Right cardiac atrium (tissue), 5 donors: ENCODE results near the gene FHIP2A. TPM values are rescaled to one million over a fixed set of nuclear protein-coding genes. Genes with fewer than 3 reads are reported as not detected.
"Not testable (repeated sequence)": the region's sequence is repeated elsewhere in the genome, so short reads cannot be mapped to it uniquely, and the experiment has no call there.

Experiments
- ATAC-seq, 2 donors: fragments of 200-7000 bp; cut with Tn5 transposase; one replicate each; pipeline versions ENCODE4 v1.8.0 to v1.9.1; 2020; ENCODE audit warnings: moderate library complexity in 2 of 2, mild to moderate bottlenecking in 1 of 2
- DNase-seq, 3 donors: peaks; one replicate each; pipeline ENCODE4 v3.0.0-alpha.2; 2020
- H3K27ac ChIP-seq: one replicate; pipeline ENCODE4 v1.5.1; 2013; ENCODE audit warnings: mild to moderate bottlenecking, low read length, control low read depth, moderate library complexity
- H3K27me3 ChIP-seq: one replicate; pipeline ENCODE4 v1.6.1; 2013; ENCODE audit not compliant: control insufficient read depth, insufficient read depth
- H3K4me1 ChIP-seq: one replicate; pipeline ENCODE4 v1.6.1; 2013; ENCODE audit warnings: low read length; ENCODE audit not compliant: control insufficient read depth, insufficient read depth
- H3K4me3 ChIP-seq: one replicate; pipeline ENCODE4 v1.5.1; 2013; ENCODE audit warnings: low read length, control low read depth
- H3K9me3 ChIP-seq: one replicate; pipeline ENCODE4 v1.6.1; 2013; ENCODE audit warnings: low read length; ENCODE audit not compliant: control insufficient read depth
- WGBS: extraction: QIAGEN DNeasy Blood & Tissue Kit; methylation state at CpG from one replicate; pipeline ENCODE4 v1.1.7; 2013; 5-methylcytosine and 5-hydroxymethylcytosine counted together
- intact Hi-C, 4 donors: fragments of 100-400 bp; cut with DNase I; formaldehyde crosslinking; loops; one replicate each; pipeline versions ENCODE4 v1.11.0 to v1.14.0; 2022 to 2023
- polyA plus RNA-seq: library from polyadenylated mRNA; stranded (reverse); fragments of 200-250 nt; gene quantifications from one replicate; pipeline ENCODE4 v1.2.3, GENCODE V29; 2013
- total RNA-seq, 4 donors: library from RNA; stranded (reverse); fragmentation: NEBNext Ultra II Directional; extraction: Animal tissue kit (Norgen Biotek cat#: 25700); gene quantifications; one replicate each; pipeline ENCODE4 v1.2.1, GENCODE V29; 2021
- donor health status: healthy with polysubstance abuse.
- donor health status: DM: no; HTN: yes; CAD: no.
- donor health status: DM: no; HTN: no; CAD: no.
- donor health status: DM: no; HTN: yes; CAD: no; lungs with severe emphysema.
- donor health status: DM: yes; HTN: yes; CAD: no.

FHIP2A gene
- total and polyA plus RNA-seq, 5 donors = 7.3 to 30.2 (median 27.5) TPM

DNA sequence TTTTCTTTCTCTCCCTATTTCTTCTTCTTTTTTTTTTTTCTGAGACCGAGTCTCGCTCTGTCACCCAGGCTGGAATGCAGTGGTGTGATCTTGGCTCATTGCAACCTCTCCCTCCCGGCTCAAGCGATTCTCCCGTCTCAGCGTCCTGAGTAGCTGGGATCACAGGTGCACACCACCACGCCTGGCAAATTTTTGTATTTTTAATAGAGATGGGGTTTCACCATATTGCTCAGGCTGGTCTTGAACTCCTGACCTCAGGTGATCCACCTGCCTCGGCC, 35.6 kb downstream of the FHIP2A start:
- 90% methylated on average over 8 of the region's 8 CpGs for WGBS
- H3K4me3 ChIP-seq, DNase-seq, H3K4me1 ChIP-seq, ATAC-seq, H3K9me3 ChIP-seq, intact Hi-C loops, H3K27me3 ChIP-seq, H3K27ac ChIP-seq: not testable (repeated sequence)

DNA sequence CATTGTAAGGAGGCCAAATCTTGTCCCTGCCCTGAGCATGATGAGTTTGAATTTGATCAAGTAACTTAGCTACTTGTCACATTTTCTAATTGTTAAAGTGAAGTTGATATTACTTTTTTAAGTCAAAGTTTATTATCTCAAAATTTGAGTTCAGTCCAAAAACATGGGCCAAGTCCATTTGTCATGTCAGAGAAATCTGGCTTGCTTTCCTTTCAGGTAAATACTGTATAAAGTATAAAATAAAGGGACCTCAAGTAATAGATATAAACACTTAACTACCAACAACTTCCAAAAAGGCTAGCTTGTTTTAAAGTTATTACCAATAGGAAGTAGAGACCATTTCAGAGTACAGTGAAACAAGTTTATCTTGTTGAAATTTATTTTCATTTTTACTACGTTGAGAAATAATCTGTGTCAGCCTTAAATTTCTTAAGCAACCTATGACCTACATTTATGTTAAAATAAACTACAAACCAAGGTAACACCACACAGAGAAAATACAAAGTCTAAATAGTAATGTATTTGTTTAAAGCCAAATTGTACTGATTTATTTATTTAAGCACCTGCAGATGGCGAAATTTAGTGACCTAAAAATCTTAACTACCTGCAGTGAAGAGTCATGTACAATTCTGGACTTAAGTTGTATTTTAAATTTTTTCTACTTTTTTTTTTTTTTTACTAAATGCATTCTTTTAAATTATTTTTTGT, 36.5 kb downstream of the FHIP2A start:
- no peak overlapping the region for H3K27ac ChIP-seq
- ATAC-seq (no peak), DNase-seq (no peak)
- 59% methylated on average over 2 of the region's 2 CpGs for WGBS
- H3K9me3 ChIP-seq = no peaks in the 10 kb centered on the region
- no peaks in the 10 kb centered on the region for H3K27me3 ChIP-seq
- intact Hi-C loops = no loop called here
- H3K4me3 ChIP-seq = no peak overlapping the region
- peaks cover 1% of the 10 kb centered on the region for H3K4me1 ChIP-seq

DNA sequence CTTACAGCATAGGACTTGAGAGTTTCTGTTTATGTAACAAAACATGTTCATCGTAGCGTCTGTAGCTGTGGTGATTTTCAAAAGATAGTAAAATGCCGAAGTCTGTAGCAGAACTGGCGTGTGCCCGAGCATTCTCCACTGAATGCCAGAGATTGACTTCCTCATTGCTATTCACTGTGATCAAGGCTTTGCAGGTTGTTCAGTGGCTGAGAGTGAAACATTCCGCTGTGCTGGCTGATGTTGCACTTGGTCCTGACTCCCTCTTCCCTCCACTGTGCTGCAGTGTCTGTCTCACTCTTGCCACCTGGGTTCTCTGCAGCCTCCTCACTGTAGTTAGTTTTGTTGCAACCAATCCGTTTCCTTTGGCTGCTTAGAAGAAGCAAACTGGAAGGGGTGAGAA, 37.6 kb downstream of the FHIP2A start:
- no peak for ATAC-seq
- H3K4me3 ChIP-seq = no peak overlapping the region
- intact Hi-C loops = no loop called here

DNA sequence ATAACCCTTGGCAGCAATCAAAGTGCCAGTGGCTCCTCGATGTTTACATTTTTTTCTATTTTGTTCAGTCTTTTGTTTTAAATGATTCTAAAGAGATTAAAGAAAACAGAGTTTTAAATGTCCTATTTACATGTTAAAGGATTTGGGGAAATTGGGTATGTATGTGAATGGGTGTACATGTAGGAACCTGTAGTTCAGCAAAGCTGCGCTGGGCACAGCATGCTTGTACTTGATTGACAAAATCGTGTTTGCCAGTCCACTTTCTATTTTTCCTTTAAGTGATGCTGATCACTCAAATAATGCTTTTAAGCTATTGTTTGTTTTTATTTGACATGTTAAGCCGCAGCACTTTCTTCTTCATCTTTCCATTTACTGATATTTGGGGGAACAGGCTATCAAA, 40.9 kb downstream of the FHIP2A start:
- no peak overlapping the region for H3K4me3 ChIP-seq
- WGBS = 88% methylated on average over 4 of the region's 4 CpGs
- H3K27me3 ChIP-seq = no peaks in the 10 kb centered on the region
- intact Hi-C loops = no loop called here
- DNase-seq (no peak), ATAC-seq (no peak)
- no peaks in the 10 kb centered on the region for H3K4me1 ChIP-seq
- no peaks in the 10 kb centered on the region for H3K9me3 ChIP-seq
- H3K27ac ChIP-seq = no peak overlapping the region

More for the DNA sequence above, 37.6 kb downstream of the FHIP2A start:
- peaks cover 1% of the 10 kb centered on the region for H3K4me1 ChIP-seq
- no peak for DNase-seq
- H3K9me3 ChIP-seq = no peaks in the 10 kb centered on the region
- WGBS = 87% methylated on average over 7 of the region's 7 CpGs
- H3K27me3 ChIP-seq = no peaks in the 10 kb centered on the region
- H3K27ac ChIP-seq = no peak overlapping the region

DNA sequence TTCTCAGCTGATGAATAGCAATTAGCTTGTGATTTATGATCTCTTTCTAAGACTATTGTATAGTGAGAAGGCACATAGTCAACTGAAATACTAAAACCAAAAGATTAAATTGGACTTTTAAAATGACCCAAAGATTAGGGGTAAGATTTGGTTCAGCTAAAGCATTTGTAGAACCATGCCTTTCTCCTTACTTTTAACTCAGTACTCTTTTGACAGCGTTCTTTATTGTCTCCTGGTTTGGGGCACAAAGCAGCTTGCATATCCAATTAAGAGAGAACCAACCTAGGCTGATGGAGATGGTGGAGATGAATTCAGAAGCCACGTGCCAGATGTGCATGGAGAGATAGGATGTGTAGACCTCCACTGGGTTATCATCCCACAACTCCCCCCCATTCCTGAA, 45.8 kb downstream of the FHIP2A start:
- intact Hi-C loops = no loop called here
- ATAC-seq = no peak
- Histone ChIP-seq H3K4me3 (no peak overlapping the region), H3K27me3 (no peaks in the 10 kb centered on the region), H3K9me3 (no peaks in the 10 kb centered on the region), H3K27ac (no peak overlapping the region), H3K4me1 (no peaks in the 10 kb centered on the region)
- WGBS = 90% methylated on average over 2 of the region's 2 CpGs
- no peak for DNase-seq

DNA sequence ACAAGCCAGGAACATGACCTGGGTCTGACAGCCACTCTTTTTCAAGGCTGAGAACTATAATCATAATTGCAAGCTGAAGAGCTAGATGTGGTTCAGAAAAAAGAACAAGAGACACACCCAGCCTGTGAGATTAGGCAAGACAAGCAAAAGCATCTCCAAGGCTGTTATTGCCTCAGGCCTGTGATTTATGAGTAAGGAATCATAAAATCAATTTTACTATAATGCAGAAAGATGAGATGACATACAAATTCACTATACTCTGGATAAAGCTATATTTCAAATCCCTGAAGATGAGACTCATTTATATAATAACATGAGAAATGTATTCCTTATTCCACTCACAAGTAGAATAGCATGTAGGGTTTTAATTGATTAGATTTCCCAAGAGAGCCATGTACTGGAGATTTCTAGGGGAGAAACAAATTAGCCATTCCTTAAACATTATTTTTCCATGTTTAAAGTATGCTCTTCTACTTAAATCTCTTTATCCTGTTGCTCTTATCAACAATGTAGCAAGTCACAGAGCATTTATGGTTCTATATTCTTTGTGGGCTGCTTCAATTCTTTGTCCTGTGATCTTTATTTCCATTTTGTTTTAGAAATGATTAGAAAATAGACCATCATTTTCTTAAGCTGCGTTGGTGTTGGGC, 47.4 kb downstream of the FHIP2A start:
- H3K4me3 ChIP-seq = no peak overlapping the region
- H3K27me3 ChIP-seq = no peaks in the 10 kb centered on the region
- H3K9me3 ChIP-seq = no peaks in the 10 kb centered on the region
- intact Hi-C loops = no loop called here
- DNase-seq (no peak), ATAC-seq (no peak)
- no peak overlapping the region for H3K27ac ChIP-seq
- 55% methylated on average over 1 of the region's 1 CpG for WGBS
- H3K4me1 ChIP-seq = no peaks in the 10 kb centered on the region

DNA sequence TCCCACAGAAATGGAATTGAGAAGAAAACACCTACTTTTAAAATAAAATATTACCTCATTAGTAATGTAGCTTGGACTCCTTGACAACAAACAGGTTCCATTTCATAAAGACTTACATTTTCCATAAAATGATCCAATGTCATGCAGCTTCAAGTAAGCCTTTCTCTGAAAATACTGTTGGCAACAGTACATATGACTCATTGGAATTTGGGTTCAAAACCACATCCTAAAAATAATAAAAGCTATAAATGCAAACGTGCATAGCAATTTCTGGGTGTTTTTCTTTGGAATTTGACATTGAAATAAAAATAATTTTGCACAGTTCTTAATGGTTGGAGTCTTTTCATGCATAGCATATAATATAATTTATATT, 47.9 kb downstream of the FHIP2A start:
- WGBS = 6% methylated on average over 1 of the region's 1 CpG
- Histone ChIP-seq H3K4me3 (no peak overlapping the region), H3K27ac (no peak overlapping the region), H3K4me1 (no peaks in the 10 kb centered on the region), H3K27me3 (no peaks in the 10 kb centered on the region), H3K9me3 (no peaks in the 10 kb centered on the region)
- DNase-seq (no peak), ATAC-seq (no peak)
- intact Hi-C loops = no loop called here

DNA sequence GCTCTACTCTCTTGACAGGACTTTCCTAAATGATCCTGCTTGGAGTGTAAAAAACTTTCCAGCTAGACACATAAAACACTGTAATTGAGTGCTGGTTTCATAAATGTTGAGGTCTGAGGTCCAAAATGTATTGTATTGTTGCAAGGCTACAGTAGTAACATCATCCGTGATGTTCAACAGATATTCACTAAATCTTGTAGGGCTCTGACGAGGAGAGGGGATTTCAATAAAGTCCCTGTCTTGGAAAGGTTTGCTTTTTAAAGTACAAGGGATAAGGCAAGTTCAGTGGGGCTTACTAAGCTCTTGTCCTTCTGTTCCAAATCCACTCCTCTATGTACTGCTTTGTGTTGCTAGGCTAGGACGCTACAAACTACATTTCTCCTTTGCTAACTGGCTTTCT, 48.9 kb downstream of the FHIP2A start:
- Histone ChIP-seq H3K4me1 (no peaks in the 10 kb centered on the region), H3K4me3 (no peak overlapping the region), H3K27me3 (no peaks in the 10 kb centered on the region), H3K9me3 (no peaks in the 10 kb centered on the region), H3K27ac (no peak overlapping the region)
- no peak for DNase-seq
- WGBS = 86% methylated on average over 3 of the region's 3 CpGs
- intact Hi-C loops = loop anchor here in 1 of 4 donors (10.0 kb wide), 1 partner anchor 254 kb away; no protein-coding TSS in a partner anchor
- ATAC-seq = no peak

DNA sequence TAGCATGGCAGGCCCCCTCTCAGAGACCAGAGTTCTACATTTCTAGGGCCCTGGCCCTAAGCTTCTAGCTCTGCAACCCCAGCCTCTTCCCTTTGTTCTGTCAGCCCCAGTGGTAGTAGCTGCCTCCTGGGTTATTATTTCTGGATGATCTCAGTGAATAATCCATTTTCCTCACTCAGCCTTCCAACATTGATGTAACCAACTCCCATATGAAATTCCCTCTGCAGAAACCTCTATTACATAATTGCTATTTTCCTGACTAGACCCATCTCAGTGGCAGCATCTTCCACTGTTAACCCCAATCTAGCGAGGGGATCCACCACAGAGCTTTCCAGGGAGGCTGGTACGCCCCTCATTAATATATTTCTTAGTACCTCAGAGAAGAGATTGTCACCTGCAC, 49.8 kb downstream of the FHIP2A start:
- Histone ChIP-seq H3K4me3 (no peak overlapping the region), H3K27me3 (no peaks in the 10 kb centered on the region), H3K9me3 (no peaks in the 10 kb centered on the region), H3K4me1 (no peaks in the 10 kb centered on the region), H3K27ac (no peak overlapping the region)
- intact Hi-C loops = loop anchor here in 1 of 4 donors (10.0 kb wide), 1 partner anchor 253 kb away; no protein-coding TSS in a partner anchor
- WGBS = 92% methylated on average over 2 of the region's 2 CpGs
- ATAC-seq (no peak), DNase-seq (no peak)

Other genes starting within 250 kb of the FHIP2A start
- 100 to 1,000 TPM; 385 to 462 (median 426) TPM for gene ABLIM1, start 163.5 kb upstream of the FHIP2A start, total RNA-seq
- 149 TPM for gene ABLIM1, start 163.5 kb upstream of the FHIP2A start, polyA plus RNA-seq
- gene TRUB1, start 116.4 kb downstream of the FHIP2A start, total RNA-seq = 10 to 100 TPM; 11.8 to 18.8 (median 16.4) TPM
- 11.8 TPM for gene TRUB1, start 116.4 kb downstream of the FHIP2A start, polyA plus RNA-seq